GM21723 (cell line): ENCODE results near the gene RGS6.
A peak's percentile ranks its signal among the peaks of the same experiment; 100 is the strongest.

Source experiments
- ATAC-seq: cut with Tn5 transposase; IDR thresholded peaks from one replicate; pipeline ENCODE4 v1.9.1; 2021; ENCODE audit warnings: mild to moderate bottlenecking, moderate library complexity; ENCODE audit not compliant: unreplicated experiment

Gene RGS6

DNA sequence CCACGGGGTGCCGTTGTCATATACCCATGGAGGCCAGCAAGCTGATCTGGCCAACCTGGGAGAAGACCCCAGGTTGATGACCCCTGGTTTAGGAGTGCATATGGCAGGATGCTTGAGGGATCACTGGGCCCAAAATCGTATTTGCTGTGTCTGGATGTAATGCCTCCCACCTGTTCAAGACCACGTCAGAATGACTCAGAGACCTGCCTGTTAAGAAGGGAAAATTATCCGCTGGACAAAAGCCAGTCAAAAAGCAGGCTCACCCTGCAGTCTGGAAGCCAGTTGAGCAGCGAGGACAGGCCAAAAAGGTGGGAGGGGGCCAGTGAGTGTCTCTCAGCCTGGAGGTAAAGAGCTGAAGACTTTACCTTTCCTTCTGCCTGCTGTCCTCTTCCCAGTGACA is 512.5 kb downstream of the RGS6 start:
- ATAC-seq, result no peak

GRCh38 chr14:72448212-72448611 is 516.0 kb downstream of the RGS6 start:
- no peak for ATAC-seq

GRCh38 chr14:72450473-72451044 is 518.3 kb downstream of the RGS6 start:
- no peak for ATAC-seq

GRCh38 chr14:72451054-72451972 is 519.1 kb downstream of the RGS6 start:
- peak; percentile 66 for ATAC-seq

DNA sequence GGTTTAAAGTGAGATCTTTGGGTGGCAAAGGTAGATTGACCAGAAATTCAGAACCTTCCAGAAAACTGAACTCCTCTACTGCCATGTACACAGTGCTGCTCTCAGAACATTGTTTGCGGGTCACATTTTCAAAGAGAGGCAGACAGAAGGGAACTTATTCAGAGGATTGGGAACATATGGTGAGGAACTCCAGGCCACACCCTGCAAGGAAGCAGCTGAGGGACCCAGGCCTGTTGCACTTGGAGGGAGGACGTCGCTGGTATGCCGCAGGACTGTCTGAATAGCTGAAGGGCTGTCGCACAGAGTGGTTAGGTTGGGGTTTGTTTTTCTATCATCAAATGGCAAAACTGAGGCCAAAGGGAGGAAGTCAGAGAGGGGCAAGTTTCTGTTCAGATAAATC is 520.5 kb downstream of the RGS6 start:
- no peak for ATAC-seq

- ATAC-seq, result no peak
Observed at GRCh38 chr14:72454388-72455160, 522.3 kb downstream of the RGS6 start.

DNA sequence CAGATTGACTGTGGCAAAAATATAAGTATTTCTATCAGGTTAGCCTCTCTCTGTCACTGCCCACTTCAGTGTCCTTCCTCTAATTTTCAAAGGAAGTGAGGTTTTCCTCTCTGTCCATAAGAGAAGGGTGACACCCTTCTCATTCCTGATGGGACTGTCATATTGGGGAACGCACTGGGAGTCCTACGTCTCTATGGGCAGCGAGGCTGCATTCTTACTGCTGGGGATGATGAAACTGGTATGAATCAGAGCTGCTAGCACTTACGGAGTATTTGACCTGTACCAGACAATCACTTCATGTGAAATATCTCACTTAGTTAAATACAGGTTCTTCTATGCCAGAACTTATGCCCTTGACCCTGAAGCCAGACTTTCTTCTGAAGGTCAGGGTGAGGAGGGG is 525.4 kb downstream of the RGS6 start:
- no peak for ATAC-seq

- no peak for ATAC-seq
Observed at GRCh38 chr14:72462056-72462455, 529.8 kb downstream of the RGS6 start.

DNA sequence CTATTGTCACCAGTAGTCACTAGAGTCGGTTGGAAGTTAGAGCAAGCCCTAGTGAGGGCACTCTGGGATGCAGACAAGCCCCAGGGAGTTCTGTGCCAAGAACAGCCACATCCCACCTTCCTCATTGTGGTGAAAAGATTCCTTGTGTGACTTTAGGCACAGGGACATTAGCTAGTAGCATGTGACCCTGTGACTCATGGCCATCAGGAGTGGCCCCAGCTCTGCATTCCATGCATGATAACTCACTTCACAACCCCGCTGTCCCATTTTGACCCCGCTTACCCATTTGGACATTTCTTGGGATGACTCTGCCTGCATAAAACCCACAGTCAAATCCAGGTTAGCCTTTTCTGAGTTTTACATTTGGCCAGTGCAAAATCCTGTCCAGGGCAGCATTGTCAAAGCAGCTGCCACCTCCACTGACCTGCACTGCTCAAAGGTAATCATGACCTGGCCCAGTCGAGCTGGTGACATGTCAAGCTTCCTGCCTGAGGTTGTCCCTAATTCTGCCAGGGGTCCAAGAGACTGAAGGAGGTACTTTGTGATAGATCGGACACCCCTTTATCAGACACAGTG is 531.1 kb downstream of the RGS6 start:
- ATAC-seq, result no peak

- no peak for ATAC-seq
Observed at GRCh38 chr14:72464226-72464625, 532.0 kb downstream of the RGS6 start.

GRCh38 chr14:72466325-72466724 is 534.1 kb downstream of the RGS6 start:
- no peak for ATAC-seq

GRCh38 chr14:72471346-72471745 is 539.1 kb downstream of the RGS6 start:
- no peak for ATAC-seq

GRCh38 chr14:72472845-72473244 is 540.6 kb downstream of the RGS6 start:
- ATAC-seq, result no peak

DNA sequence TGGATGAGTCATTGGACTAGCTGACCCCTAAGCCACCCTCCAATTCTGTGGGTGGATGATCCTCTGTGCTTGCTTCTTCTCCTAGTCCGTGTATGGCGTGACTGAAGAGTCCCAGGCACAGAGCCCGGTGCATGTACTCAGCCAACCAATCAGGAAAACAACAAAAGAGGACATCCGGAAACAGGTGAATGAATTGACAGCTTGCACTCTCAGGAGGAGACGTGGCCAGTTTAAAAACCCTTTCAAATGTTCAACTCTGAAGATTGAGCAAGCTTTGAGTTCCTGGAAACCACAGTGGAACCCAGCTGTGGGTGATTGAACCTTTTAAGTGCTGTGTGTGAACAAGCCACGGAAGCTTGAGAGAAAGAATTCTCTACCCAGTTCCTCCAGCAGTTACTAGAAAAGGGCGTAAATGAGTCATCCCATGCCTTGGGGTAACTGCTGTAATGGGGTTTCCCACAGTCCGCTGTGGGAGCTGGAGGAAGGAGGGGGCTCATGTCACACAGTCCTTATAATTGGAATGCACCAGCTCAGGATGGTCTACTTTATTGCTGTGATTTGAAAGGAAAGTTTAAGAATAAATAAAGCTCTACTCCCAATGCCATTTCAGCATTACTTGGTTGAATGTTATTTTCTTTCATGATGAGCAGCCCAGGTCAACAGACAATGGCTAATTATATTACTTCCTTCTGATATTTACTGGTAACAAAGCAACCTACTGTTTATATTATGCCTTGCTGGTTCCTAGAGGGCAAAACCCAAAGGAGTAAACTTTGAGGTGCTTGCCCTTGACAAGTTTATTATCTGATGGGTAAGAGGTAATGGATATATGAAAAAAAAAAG is 544.6 kb downstream of the RGS6 start:
- peak; percentile 90 for ATAC-seq

GRCh38 chr14:72477578-72477977 is 545.3 kb downstream of the RGS6 start:
- peak; percentile 3 for ATAC-seq

- ATAC-seq, result no peak
Observed at GRCh38 chr14:72478471-72478893, 546.3 kb downstream of the RGS6 start.

DNA sequence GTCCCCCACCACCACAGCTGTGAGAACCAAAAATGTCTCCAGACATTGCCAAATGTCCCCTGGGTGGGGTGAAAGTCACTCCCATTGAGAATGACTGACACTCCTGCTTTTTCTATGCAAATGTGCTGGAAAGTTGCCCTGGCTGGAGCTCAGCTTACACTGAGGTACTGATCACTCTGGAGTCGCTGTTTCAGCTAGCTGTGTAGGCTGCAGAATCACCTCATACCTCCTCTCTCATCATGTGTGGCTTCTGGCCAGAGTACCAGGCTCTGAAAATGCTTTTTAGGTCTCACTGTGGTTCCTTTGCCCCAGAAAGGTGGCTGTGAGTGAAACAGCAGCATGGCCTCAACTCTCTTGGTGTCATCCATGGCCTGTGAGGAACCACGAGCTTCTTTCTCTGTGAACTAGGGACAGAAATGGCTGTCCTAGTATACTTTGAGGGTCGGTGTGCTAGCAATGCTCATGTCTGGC is 547.3 kb downstream of the RGS6 start:
- ATAC-seq, result no peak

- ATAC-seq, result no peak
Observed at GRCh38 chr14:72480464-72481243, 548.4 kb downstream of the RGS6 start.

DNA sequence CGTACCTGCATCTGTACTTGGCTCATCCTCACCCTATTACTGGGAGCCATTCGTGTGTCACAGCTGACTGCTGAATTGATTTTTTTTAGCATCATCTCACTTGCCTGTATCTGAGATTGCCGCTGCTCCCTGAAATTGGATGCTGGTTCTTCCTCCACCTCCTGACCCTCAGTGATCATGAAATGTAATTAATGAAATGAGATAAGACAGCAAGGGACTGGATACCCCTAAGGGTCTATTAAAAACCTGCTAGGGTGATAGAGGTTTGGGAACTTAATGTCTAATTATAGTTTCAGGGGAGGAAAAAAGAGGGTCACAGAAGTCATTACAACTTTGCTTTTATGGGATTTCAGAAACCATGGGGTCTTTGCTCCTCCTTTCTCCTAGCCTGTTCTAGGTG is 551.1 kb downstream of the RGS6 start:
- no peak for ATAC-seq
